Smooth muscle cell of the brain vasculature (primary cell): ENCODE data around the gene IFI44.

Experiments
- DNase-seq: peaks from one replicate; pipeline ENCODE4 v3.0.0-alpha.2; 2012; ENCODE audit warnings: low read depth, low spot score

The IFI44 gene

DNA sequence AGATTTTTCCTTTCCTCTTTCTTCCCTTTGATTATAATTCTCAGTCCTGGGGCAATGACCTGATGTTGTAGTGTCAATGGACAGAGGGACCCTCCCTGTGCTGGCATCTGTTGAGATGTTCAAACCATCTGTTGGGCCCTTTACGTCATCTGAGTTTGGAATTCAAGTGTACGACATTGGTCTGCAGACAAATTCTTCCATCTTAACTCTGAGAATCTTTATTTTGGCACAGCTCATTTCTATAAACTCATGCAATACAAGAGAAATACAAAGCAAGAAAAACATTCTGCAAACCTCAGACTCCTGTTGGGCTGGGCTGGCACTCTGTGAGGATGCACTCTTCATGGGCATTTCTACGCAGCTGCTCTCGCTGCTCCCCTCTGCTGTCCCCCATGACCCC, 54.2 kb downstream of the IFI44 start:
- DNase-seq = no peak

DNA sequence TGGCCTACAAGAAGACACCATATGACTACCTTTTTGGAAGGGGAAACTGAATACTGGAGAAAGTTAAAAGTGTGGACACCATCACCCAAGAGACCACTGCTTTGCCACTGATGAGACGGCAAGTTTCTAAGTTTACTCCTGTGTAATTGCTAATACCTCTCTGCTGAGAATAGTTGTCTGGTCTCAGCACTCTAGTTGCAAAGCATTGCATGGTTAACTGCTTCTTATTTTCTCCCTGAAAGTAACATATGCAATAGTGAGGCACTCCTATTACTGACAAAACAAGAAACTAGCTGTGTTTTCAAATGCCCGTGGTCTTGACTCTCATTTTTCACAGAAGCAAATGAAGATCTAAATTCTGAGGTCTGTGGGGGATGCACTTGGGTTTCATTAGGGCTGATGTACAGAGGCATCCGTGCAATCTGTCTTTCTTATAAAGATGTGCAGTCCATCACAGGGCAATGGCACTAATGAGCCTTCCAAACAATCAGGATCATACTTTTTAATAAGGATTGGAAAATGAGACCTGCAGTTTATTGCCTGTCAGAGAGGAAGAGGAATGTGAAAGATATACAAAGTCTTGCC, 62.9 kb downstream of the IFI44 start:
- DNase-seq = no peak

DNA sequence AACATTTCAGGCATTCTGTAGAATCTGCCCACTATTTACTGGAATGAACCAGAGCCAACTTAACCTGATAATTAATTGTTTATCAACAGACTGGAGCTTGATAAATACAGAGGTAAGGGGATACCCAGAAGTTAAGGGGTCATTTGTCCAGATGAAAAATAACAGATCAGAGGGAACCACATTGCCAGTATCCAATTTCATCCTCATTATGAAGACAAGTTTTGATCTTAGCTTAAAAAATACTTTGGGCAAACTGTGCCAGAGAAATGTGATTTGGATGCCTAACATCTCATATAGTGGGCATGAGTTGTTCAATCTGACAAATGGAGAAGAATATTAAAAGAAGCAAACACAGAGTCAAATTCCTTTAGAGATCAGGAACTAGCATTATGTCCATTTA, 63.7 kb downstream of the IFI44 start:
- DNase-seq = no peak
